Endothelial cell (in vitro differentiated cells): ENCODE results near the gene RRP1. TPM values are rescaled to one million over a fixed set of nuclear protein-coding genes. Genes with fewer than 3 reads are reported as not detected.

Experiments used
- DNase-seq: peaks from one replicate; pipeline ENCODE4 v3.0.0; 2021; ENCODE audit warnings: low spot score
- H3K27ac Mint-ChIP-seq: one replicate; pipeline ENCODE4 v1.8.0; 2021; ENCODE audit warnings: mixed read lengths, inconsistent platforms; ENCODE audit not compliant: unreplicated experiment
- H3K27me3 Mint-ChIP-seq: one replicate; pipeline ENCODE4 v1.8.0; 2021; ENCODE audit warnings: mild to moderate bottlenecking, moderate library complexity, mixed read lengths, inconsistent platforms; ENCODE audit not compliant: unreplicated experiment
- H3K36me3 Mint-ChIP-seq: one replicate; pipeline ENCODE4 v1.8.0; 2021; ENCODE audit warnings: mild to moderate bottlenecking, low read depth, mixed read lengths, inconsistent platforms; ENCODE audit not compliant: unreplicated experiment
- H3K4me1 Mint-ChIP-seq: one replicate; pipeline ENCODE4 v1.8.0; 2021; ENCODE audit warnings: mild to moderate bottlenecking, mixed read lengths, inconsistent platforms; ENCODE audit not compliant: unreplicated experiment
- H3K4me3 Mint-ChIP-seq: one replicate; pipeline ENCODE4 v1.8.0; 2021; ENCODE audit warnings: mild to moderate bottlenecking, mixed read lengths, inconsistent platforms; ENCODE audit not compliant: unreplicated experiment
- H3K9me3 Mint-ChIP-seq: one replicate; pipeline ENCODE4 v1.8.0; 2021; ENCODE audit warnings: mixed read lengths, inconsistent platforms; ENCODE audit not compliant: unreplicated experiment
- CTCF ChIP-seq: fragments of 200-600 bp; sonication (generic); IDR thresholded peaks from one replicate; pipeline ENCODE4 v1.5.0; 2021; ENCODE audit warnings: antibody characterized with exemption; ENCODE audit not compliant: unreplicated experiment
- total RNA-seq: library from RNA; stranded (reverse); fragmentation: NEBNext Ultra II Directional; extraction: Animal tissue kit (Norgen Biotek cat#: 25700); gene quantifications from one replicate; pipeline ENCODE4 v1.2.1, GENCODE V29; 2021; ENCODE audit not compliant: unreplicated experiment

RRP1 gene
- total RNA-seq, 1 donor from 2014 or later: 21.0 TPM

- no peak for TF ChIP-seq CTCF
- no peaks in the 10 kb centered on the region for H3K36me3 Mint-ChIP-seq
- peaks cover 2% of the 10 kb centered on the region for H3K27me3 Mint-ChIP-seq
- no peak for DNase-seq
- H3K9me3 Mint-ChIP-seq: no peaks in the 10 kb centered on the region
- H3K4me1 Mint-ChIP-seq: no peaks in the 10 kb centered on the region
- H3K4me3 Mint-ChIP-seq: no peak overlapping the region
- H3K27ac Mint-ChIP-seq: no peak overlapping the region
Measured at GRCh38 chr21:43824333-43825241, 35.2 kb downstream of the RRP1 start.

GRCh38 chr21:43825242-43825935, 36.0 kb downstream of the RRP1 start:
- peaks cover 2% of the 10 kb centered on the region for H3K27me3 Mint-ChIP-seq
- no peaks in the 10 kb centered on the region for H3K9me3 Mint-ChIP-seq
- no peak overlapping the region for H3K27ac Mint-ChIP-seq
- no peaks in the 10 kb centered on the region for H3K4me1 Mint-ChIP-seq
- DNase-seq: no peak
- no peak overlapping the region for H3K4me3 Mint-ChIP-seq
- no peaks in the 10 kb centered on the region for H3K36me3 Mint-ChIP-seq
- TF ChIP-seq CTCF: no peak

GRCh38 chr21:43825936-43826622, 36.7 kb downstream of the RRP1 start:
- Mint-ChIP-seq H3K27me3 (peaks cover 4% of the 10 kb centered on the region), H3K36me3 (no peaks in the 10 kb centered on the region), H3K4me3 (no peak overlapping the region), H3K4me1 (peaks cover 4% of the 10 kb centered on the region), H3K9me3 (no peaks in the 10 kb centered on the region), H3K27ac (no peak overlapping the region)
- no peak for DNase-seq
- no peak for TF ChIP-seq CTCF

- H3K36me3 Mint-ChIP-seq: no peaks in the 10 kb centered on the region
- peaks cover 4% of the 10 kb centered on the region for H3K27me3 Mint-ChIP-seq
- DNase-seq: no peak
- H3K9me3 Mint-ChIP-seq: no peaks in the 10 kb centered on the region
- no peak for TF ChIP-seq CTCF
- H3K27ac Mint-ChIP-seq: no peak overlapping the region
- no peak overlapping the region for H3K4me3 Mint-ChIP-seq
- peaks cover 4% of the 10 kb centered on the region for H3K4me1 Mint-ChIP-seq
Measured at GRCh38 chr21:43826623-43826974, 37.2 kb downstream of the RRP1 start.
